ENCODE data around the gene THAP7. TPM values are rescaled to one million over a fixed set of nuclear protein-coding genes. Genes with fewer than 3 reads are reported as not detected.
"Not testable (repeated sequence)": the region's sequence is repeated elsewhere in the genome, so short reads cannot be mapped to it uniquely, and the experiment has no call there.

Gene THAP7
- 25.8 and 25.9 TPM in 2 replicates for total RNA-seq

- peaks cover 15% of the 10 kb centered on the region for H3K4me1 Mint-ChIP-seq (ENCODE audit: low read depth)
- peaks cover 26% of the 10 kb centered on the region for H3K36me3 Mint-ChIP-seq (ENCODE audit: low read depth)
- intact Hi-C loops (cut with micrococcal nuclease) = loop anchor here (1.0 to 5.0 kb wide), 4 partner anchors 13 to 884 kb away; partner anchors contain the start of genes CRKL, PI4KA, RANBP1 and SNAP29
- H3K27ac Mint-ChIP-seq = peak within 1 kb of the TSS; percentile 98
- peak; percentile 95 for DNase-seq (ENCODE audit: low spot score)
- H3K27me3 Mint-ChIP-seq (ENCODE audit: low read depth) = no peaks in the 10 kb centered on the region
- H3K9me3 Mint-ChIP-seq = no peaks in the 10 kb centered on the region
- H3K4me3 Mint-ChIP-seq (ENCODE audit: low read depth) = peak within 1 kb of the TSS; percentile 95
Observed at GRCh38 chr22:21001601-21002325, at the start of gene THAP7. THAP7 (minus strand) TSS chr22:21002118; CDS start chr22:21001911, 207 bp downstream.

- H3K4me3 Mint-ChIP-seq (ENCODE audit: low read depth) = no peak overlapping the region
- intact Hi-C loops (cut with micrococcal nuclease) = no loop called here
- H3K9me3 Mint-ChIP-seq = no peaks in the 10 kb centered on the region
- H3K36me3 Mint-ChIP-seq (ENCODE audit: low read depth) = no peaks in the 10 kb centered on the region
- peaks cover 6% of the 10 kb centered on the region for H3K4me1 Mint-ChIP-seq (ENCODE audit: low read depth)
- no peak for DNase-seq (ENCODE audit: low spot score)
- no peaks in the 10 kb centered on the region for H3K27me3 Mint-ChIP-seq (ENCODE audit: low read depth)
- no peak overlapping the region for H3K27ac Mint-ChIP-seq
Observed at GRCh38 chr22:21051145-21051830, 49.4 kb upstream of the THAP7 start.

GRCh38 chr22:21048965-21049364 is 47.0 kb upstream of the THAP7 start:
- H3K4me3 Mint-ChIP-seq (ENCODE audit: low read depth); intact Hi-C loops (cut with micrococcal nuclease); H3K9me3 Mint-ChIP-seq; H3K36me3 Mint-ChIP-seq (ENCODE audit: low read depth); H3K4me1 Mint-ChIP-seq (ENCODE audit: low read depth); H3K27ac Mint-ChIP-seq; DNase-seq (ENCODE audit: low spot score): not testable (repeated sequence)
- peaks cover 16% of the 10 kb centered on the region for H3K27me3 Mint-ChIP-seq (ENCODE audit: low read depth)

- H3K36me3 Mint-ChIP-seq (ENCODE audit: low read depth); H3K4me1 Mint-ChIP-seq (ENCODE audit: low read depth); DNase-seq (ENCODE audit: low spot score); H3K9me3 Mint-ChIP-seq; H3K27ac Mint-ChIP-seq; H3K4me3 Mint-ChIP-seq (ENCODE audit: low read depth); intact Hi-C loops (cut with micrococcal nuclease): not testable (repeated sequence)
- peaks cover 17% of the 10 kb centered on the region for H3K27me3 Mint-ChIP-seq (ENCODE audit: low read depth)
Observed at GRCh38 chr22:21048448-21048847, 46.5 kb upstream of the THAP7 start.

GRCh38 chr22:21047730-21048129 is 45.8 kb upstream of the THAP7 start:
- H3K4me1 Mint-ChIP-seq (ENCODE audit: low read depth) = peaks cover 9% of the 10 kb centered on the region
- DNase-seq (ENCODE audit: low spot score) = no peak
- H3K36me3 Mint-ChIP-seq (ENCODE audit: low read depth) = no peaks in the 10 kb centered on the region
- H3K9me3 Mint-ChIP-seq = no peaks in the 10 kb centered on the region
- peaks cover 22% of the 10 kb centered on the region for H3K27me3 Mint-ChIP-seq (ENCODE audit: low read depth)
- no peak overlapping the region for H3K27ac Mint-ChIP-seq
- H3K4me3 Mint-ChIP-seq (ENCODE audit: low read depth) = no peak overlapping the region
- intact Hi-C loops (cut with micrococcal nuclease) = no loop called here

- no peaks in the 10 kb centered on the region for H3K36me3 Mint-ChIP-seq (ENCODE audit: low read depth)
- no peak overlapping the region for H3K4me3 Mint-ChIP-seq (ENCODE audit: low read depth)
- no peak for DNase-seq (ENCODE audit: low spot score)
- H3K9me3 Mint-ChIP-seq = no peaks in the 10 kb centered on the region
- H3K27ac Mint-ChIP-seq = no peak overlapping the region
- intact Hi-C loops (cut with micrococcal nuclease) = no loop called here
- peaks cover 9% of the 10 kb centered on the region for H3K4me1 Mint-ChIP-seq (ENCODE audit: low read depth)
- H3K27me3 Mint-ChIP-seq (ENCODE audit: low read depth) = peaks cover 22% of the 10 kb centered on the region
Observed at GRCh38 chr22:21047035-21047661, 45.2 kb upstream of the THAP7 start.

GRCh38 chr22:21045585-21046294 is 43.8 kb upstream of the THAP7 start, which contains the start of gene LRRC74B:
LRRC74B (plus strand) TSS chr22:21045946; CDS start chr22:21045987, 41 bp downstream.
- DNase-seq (ENCODE audit: low spot score) = peak; percentile 69
- Mint-ChIP-seq H3K36me3 (ENCODE audit: low read depth) (no peaks in the 10 kb centered on the region), H3K27ac (no peak within 1 kb of the TSS), H3K27me3 (ENCODE audit: low read depth) (peaks cover 24% of the 10 kb centered on the region), H3K9me3 (no peaks in the 10 kb centered on the region), H3K4me1 (ENCODE audit: low read depth) (peaks cover 9% of the 10 kb centered on the region), H3K4me3 (ENCODE audit: low read depth) (no peak within 1 kb of the TSS)
- intact Hi-C loops (cut with micrococcal nuclease) = no loop called here

GRCh38 chr22:21044931-21045584 is 43.1 kb upstream of the THAP7 start:
- Mint-ChIP-seq H3K27ac (no peak overlapping the region), H3K27me3 (ENCODE audit: low read depth) (peaks cover 24% of the 10 kb centered on the region), H3K36me3 (ENCODE audit: low read depth) (no peaks in the 10 kb centered on the region), H3K4me3 (ENCODE audit: low read depth) (no peak overlapping the region), H3K4me1 (ENCODE audit: low read depth) (peaks cover 9% of the 10 kb centered on the region), H3K9me3 (no peaks in the 10 kb centered on the region)
- no peak for DNase-seq (ENCODE audit: low spot score)
- intact Hi-C loops (cut with micrococcal nuclease) = no loop called here

- Mint-ChIP-seq H3K4me1 (ENCODE audit: low read depth) (peaks cover 9% of the 10 kb centered on the region), H3K27ac (no peak overlapping the region)
- intact Hi-C loops (cut with micrococcal nuclease) = no loop called here
Observed at GRCh38 chr22:21043860-21044535, 42.1 kb upstream of the THAP7 start.

GRCh38 chr22:21042978-21043859 is 41.3 kb upstream of the THAP7 start:
- intact Hi-C loops (cut with micrococcal nuclease) = no loop called here
- H3K4me3 Mint-ChIP-seq (ENCODE audit: low read depth) = no peak overlapping the region
- H3K27me3 Mint-ChIP-seq (ENCODE audit: low read depth) = peaks cover 28% of the 10 kb centered on the region
- H3K27ac Mint-ChIP-seq = no peak overlapping the region
- DNase-seq (ENCODE audit: low spot score) = no peak
- peaks cover 9% of the 10 kb centered on the region for H3K4me1 Mint-ChIP-seq (ENCODE audit: low read depth)
- H3K36me3 Mint-ChIP-seq (ENCODE audit: low read depth) = no peaks in the 10 kb centered on the region
- no peaks in the 10 kb centered on the region for H3K9me3 Mint-ChIP-seq

More at GRCh38 chr22:21043860-21044535, 42.1 kb upstream of the THAP7 start:
- no peak overlapping the region for H3K4me3 Mint-ChIP-seq (ENCODE audit: low read depth)
- DNase-seq (ENCODE audit: low spot score) = no peak
- H3K36me3 Mint-ChIP-seq (ENCODE audit: low read depth) = no peaks in the 10 kb centered on the region
- H3K9me3 Mint-ChIP-seq = no peaks in the 10 kb centered on the region
- H3K27me3 Mint-ChIP-seq (ENCODE audit: low read depth) = peaks cover 24% of the 10 kb centered on the region

GRCh38 chr22:21041937-21042336 is 40.0 kb upstream of the THAP7 start:
- Mint-ChIP-seq H3K27me3 (ENCODE audit: low read depth) (peaks cover 28% of the 10 kb centered on the region), H3K4me1 (ENCODE audit: low read depth) (peaks cover 9% of the 10 kb centered on the region), H3K9me3 (no peaks in the 10 kb centered on the region), H3K27ac (no peak overlapping the region), H3K36me3 (ENCODE audit: low read depth) (no peaks in the 10 kb centered on the region), H3K4me3 (ENCODE audit: low read depth) (no peak overlapping the region)
- intact Hi-C loops (cut with micrococcal nuclease) = no loop called here
- no peak for DNase-seq (ENCODE audit: low spot score)
